Fibroblast of mammary gland (primary cell): Measurements from ENCODE around the gene PRKN.

ENCODE experiments used
- DNase-seq: peaks from one replicate; pipeline ENCODE4 v3.0.0-alpha.2; 2010; ENCODE audit warnings: low read depth
- H3K4me3 ChIP-seq: 2 replicates; pipeline ENCODE4 v1.5.1; 2011; ENCODE audit warnings: low read depth, mild to moderate bottlenecking, low read length, moderate library complexity; ENCODE audit not compliant: control insufficient read depth
- CTCF ChIP-seq: conservative IDR thresholded peaks from 2 replicates; pipeline ENCODE4 v1.5.1; 2011; ENCODE audit warnings: low read depth, low read length, inconsistent platforms; ENCODE audit not compliant: control insufficient read depth, insufficient read depth

Gene PRKN

GRCh38 chr6:162481938-162482337 is 245.6 kb downstream of the PRKN start:
- DNase-seq = no peak
- no peak overlapping the region for H3K4me3 ChIP-seq

DNA sequence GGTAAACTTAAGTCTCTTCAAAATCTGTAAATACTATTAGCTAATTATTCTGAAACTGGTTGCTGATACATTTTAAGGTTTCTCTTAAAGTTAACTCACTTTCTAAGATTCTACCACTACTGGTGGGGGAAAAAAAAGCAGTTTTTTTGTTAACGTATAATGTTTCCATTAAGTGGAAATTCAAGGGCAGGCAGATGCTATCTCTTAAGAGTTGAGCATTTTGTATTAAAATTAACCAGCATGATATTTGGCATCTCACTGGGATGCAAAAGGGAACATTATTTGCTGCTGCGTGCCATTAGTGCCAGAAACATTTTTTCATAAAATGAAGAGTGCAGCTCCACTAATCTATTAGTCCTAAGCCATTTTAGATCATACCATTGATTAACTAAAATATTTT is 246.2 kb downstream of the PRKN start:
- DNase-seq = no peak
- TF ChIP-seq CTCF = no peak
- H3K4me3 ChIP-seq = no peak overlapping the region

More at GRCh38 chr6:162481938-162482337, 245.6 kb downstream of the PRKN start:
- no peak for TF ChIP-seq CTCF

DNA sequence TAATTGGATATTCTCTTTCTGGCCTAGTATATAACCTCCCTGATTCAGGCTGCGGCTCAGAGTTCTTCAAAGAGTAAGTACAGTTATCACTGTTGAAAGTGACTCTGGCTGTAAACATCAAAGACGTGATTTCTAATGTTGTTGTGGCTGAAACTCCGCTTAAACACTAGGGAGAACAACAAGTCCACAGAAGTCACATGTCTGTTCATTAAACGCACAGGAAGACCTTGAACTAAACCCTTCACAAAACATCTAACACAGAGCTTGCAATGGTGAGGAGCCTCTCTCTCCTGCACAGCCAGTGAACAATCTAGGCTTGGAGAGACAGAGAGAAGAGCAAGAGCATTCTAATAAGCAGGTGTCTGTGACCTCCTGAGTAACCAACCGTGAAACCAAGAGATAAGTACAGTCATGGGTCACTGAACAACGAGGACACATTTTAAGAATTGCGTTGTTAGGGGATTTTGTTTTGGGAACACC is 249.3 kb downstream of the PRKN start:
- TF ChIP-seq CTCF = no peak
- DNase-seq = no peak
- no peak overlapping the region for H3K4me3 ChIP-seq

DNA sequence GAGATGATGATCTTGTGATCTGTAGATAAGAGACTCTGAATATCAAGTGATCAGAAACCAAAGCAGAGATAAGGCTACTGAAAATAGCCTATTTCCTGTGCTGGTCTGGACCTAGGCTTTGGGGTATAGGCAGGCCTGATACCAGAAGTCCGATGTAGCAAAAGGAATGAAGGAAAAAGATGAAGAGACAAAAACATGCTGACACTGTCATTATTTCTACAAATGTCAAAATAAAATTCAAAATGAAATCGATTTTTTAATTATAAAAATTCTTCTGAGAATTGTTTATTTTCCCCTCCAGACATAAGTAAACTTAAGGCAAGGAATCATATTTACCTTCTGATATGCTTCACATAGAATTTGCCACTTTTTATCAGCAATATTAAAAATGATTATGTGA is 252.8 kb downstream of the PRKN start:
- no peak overlapping the region for H3K4me3 ChIP-seq
- no peak for DNase-seq
- TF ChIP-seq CTCF = no peak

GRCh38 chr6:162471842-162472241 is 255.7 kb downstream of the PRKN start:
- DNase-seq = no peak
- no peak for TF ChIP-seq CTCF
- H3K4me3 ChIP-seq = no peak overlapping the region

- DNase-seq = peak; percentile 24
- TF ChIP-seq CTCF = no peak
- no peak overlapping the region for H3K4me3 ChIP-seq
These were observed 259.2 kb downstream of the PRKN start for GRCh38 chr6:162468326-162468725.

GRCh38 chr6:162467679-162468078 is 259.9 kb downstream of the PRKN start:
- DNase-seq = no peak
- no peak overlapping the region for H3K4me3 ChIP-seq
- TF ChIP-seq CTCF = no peak
